ENCODE data around the gene RUNX2.

RUNX2 gene

GRCh38 chr6:45567879-45568278, 239.7 kb downstream of the RUNX2 start:
- no peak overlapping the region for H4K91ac ChIP-seq (ENCODE audit: low read depth, low read length)
- no peak overlapping the region for H4K8ac ChIP-seq (ENCODE audit: low read depth, low read length)
- H4K12ac ChIP-seq (ENCODE audit: low read depth, low read length), result no peak overlapping the region
- no peak overlapping the region for H2BK5ac ChIP-seq (ENCODE audit: low read depth, low read length, poor library complexity)
- H2BK12ac ChIP-seq (ENCODE audit: low read length), result peak overlapping the region; percentile 23
- DNase-seq, result no peak
- no peaks in the 10 kb centered on the region for H3K36me3 ChIP-seq (ENCODE audit: control insufficient read depth in 1 of 2, insufficient read depth in 2 of 2, low read length in 2 of 2)
- WGBS (ENCODE audit: extremely low coverage, insufficient coverage, insufficient read length), result no CpG with 5 or more reads among the region's 2 CpGs
- H2AK5ac ChIP-seq (ENCODE audit: low read length), result no peak overlapping the region
- no peak overlapping the region for H2AFZ ChIP-seq (ENCODE audit: insufficient read depth, low read length, poor library complexity)
- no peak overlapping the region for H3K23ac ChIP-seq (ENCODE audit: low read length)
- H3K79me1 ChIP-seq (ENCODE audit: low read length), result peaks cover 6% of the 10 kb centered on the region
- H3K9me3 ChIP-seq (ENCODE audit: insufficient read depth, low read depth, low read length), result no peaks in the 10 kb centered on the region
- no peak overlapping the region for H3K4me2 ChIP-seq (ENCODE audit: low read length)
- no peak overlapping the region for H3K9ac ChIP-seq (ENCODE audit: low read length)
- no peak overlapping the region for H3K4me3 ChIP-seq (ENCODE audit: low read depth, low read length)
- H3K18ac ChIP-seq (ENCODE audit: low read length), result no peak overlapping the region
- no peak overlapping the region for H3K14ac ChIP-seq (ENCODE audit: low read length)
- H2BK120ac ChIP-seq (ENCODE audit: insufficient read depth, low read length, poor library complexity), result no peak overlapping the region
- no peak overlapping the region for H3K27ac ChIP-seq (ENCODE audit: low read depth, low read length)
- no peak overlapping the region for H3K4ac ChIP-seq (ENCODE audit: low read depth, low read length)
- H3K79me2 ChIP-seq (ENCODE audit: control insufficient read depth, insufficient read depth, low read length, poor library complexity), result no peaks in the 10 kb centered on the region
- H3K4me1 ChIP-seq (ENCODE audit: control insufficient read depth in 1 of 2, insufficient read depth in 2 of 2, low read length in 2 of 2), result peaks cover 2% of the 10 kb centered on the region in 2 experiments
- no peaks in the 10 kb centered on the region for H3K27me3 ChIP-seq (ENCODE audit: insufficient read depth, low read length)

DNA sequence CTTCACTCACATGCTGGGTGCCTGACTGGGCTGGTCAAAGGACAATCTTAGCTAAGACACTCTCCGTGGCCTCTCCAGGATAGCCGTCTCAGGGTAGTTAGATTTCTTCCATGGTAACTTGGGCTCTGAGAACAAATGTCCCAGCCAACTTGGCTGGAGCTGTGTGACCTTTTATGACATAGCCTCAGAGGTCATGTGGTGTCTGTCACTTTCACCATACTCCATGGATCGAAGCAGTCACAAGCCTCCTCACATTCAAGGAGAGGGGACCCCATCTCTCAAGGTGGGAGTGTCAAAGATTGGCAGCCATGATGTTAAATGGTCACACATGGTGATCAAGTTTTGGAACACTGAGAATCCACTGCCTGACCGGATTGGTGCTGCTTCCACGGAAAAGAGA, 240.5 kb downstream of the RUNX2 start:
- Histone ChIP-seq H3K9me3 (ENCODE audit: insufficient read depth, low read depth, low read length) (peaks cover 2% of the 10 kb centered on the region), H3K4me2 (ENCODE audit: low read length) (no peak overlapping the region), H3K23ac (ENCODE audit: low read length) (no peak overlapping the region), H2BK12ac (ENCODE audit: low read length) (peak overlapping the region; percentile 16), H3K9ac (ENCODE audit: low read length) (no peak overlapping the region), H3K79me2 (ENCODE audit: control insufficient read depth, insufficient read depth, low read length, poor library complexity) (no peaks in the 10 kb centered on the region), H2BK120ac (ENCODE audit: insufficient read depth, low read length, poor library complexity) (no peak overlapping the region), H4K8ac (ENCODE audit: low read depth, low read length) (no peak overlapping the region), H3K4ac (ENCODE audit: low read depth, low read length) (no peak overlapping the region), H4K12ac (ENCODE audit: low read depth, low read length) (no peak overlapping the region), H3K79me1 (ENCODE audit: low read length) (peaks cover 6% of the 10 kb centered on the region), H3K4me3 (ENCODE audit: low read depth, low read length) (no peak overlapping the region), H2AK5ac (ENCODE audit: low read length) (peak overlapping the region; percentile 1), H3K18ac (ENCODE audit: low read length) (no peak overlapping the region), H3K4me1 (ENCODE audit: control insufficient read depth in 1 of 2, insufficient read depth in 2 of 2, low read length in 2 of 2) (peaks cover 2% of the 10 kb centered on the region in 2 experiments), H2AFZ (ENCODE audit: insufficient read depth, low read length, poor library complexity) (no peak overlapping the region), H3K36me3 (ENCODE audit: control insufficient read depth in 1 of 2, insufficient read depth in 2 of 2, low read length in 2 of 2) (no peaks in the 10 kb centered on the region), H4K91ac (ENCODE audit: low read depth, low read length) (peak overlapping the region; percentile 28), H3K27me3 (ENCODE audit: insufficient read depth, low read length) (no peaks in the 10 kb centered on the region), H2BK5ac (ENCODE audit: low read depth, low read length, poor library complexity) (peak overlapping the region; percentile 14), H3K27ac (ENCODE audit: low read depth, low read length) (no peak overlapping the region), H3K14ac (ENCODE audit: low read length) (no peak overlapping the region)
- DNase-seq, result no peak
- no CpG with 5 or more reads among the region's 5 CpGs for WGBS (ENCODE audit: extremely low coverage, insufficient coverage, insufficient read length)

DNA sequence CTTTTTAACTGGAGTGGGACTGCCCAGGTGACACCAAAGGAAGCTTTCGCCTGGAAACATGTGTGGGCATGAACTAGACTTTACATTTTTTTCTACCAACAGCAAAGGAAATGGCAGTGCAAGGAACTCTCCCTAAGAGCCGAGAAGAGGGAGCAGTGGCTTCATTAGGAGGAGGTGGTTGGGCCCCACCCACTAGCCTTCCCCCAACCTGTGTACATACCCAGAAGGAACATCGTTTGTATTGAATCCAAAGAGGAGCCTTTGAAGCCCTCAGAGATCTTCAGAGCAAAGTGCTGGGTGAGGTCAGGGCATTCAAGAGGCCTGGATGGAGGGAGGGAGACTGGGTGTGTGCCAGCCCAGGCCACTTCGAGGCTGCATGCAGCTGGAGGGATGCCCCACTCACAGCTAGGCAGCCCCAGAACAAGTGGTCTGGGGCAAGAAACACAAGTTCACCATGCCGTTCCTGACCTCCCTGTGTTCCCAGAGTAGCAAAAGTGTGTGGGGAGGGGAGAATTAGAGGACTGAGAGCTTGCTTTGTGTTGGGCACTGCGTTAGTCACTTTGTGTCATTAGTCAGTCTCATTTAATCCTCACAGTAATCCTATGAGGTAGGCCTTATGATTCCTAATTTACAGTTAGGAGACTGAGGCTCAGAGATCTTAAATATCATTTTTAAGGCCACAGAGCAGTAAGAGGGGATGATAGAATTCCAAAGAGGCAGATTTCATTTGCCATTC, 241.2 kb downstream of the RUNX2 start:
- H3K14ac ChIP-seq (ENCODE audit: low read length), result peak overlapping the region; percentile 40
- no peaks in the 10 kb centered on the region for H3K27me3 ChIP-seq (ENCODE audit: insufficient read depth, low read length)
- no peaks in the 10 kb centered on the region for H3K36me3 ChIP-seq (ENCODE audit: control insufficient read depth in 1 of 2, insufficient read depth in 2 of 2, low read length in 2 of 2)
- H3K4me3 ChIP-seq (ENCODE audit: low read depth, low read length), result no peak overlapping the region
- no peak overlapping the region for H3K27ac ChIP-seq (ENCODE audit: low read depth, low read length)
- peaks cover 2% of the 10 kb centered on the region in 2 experiments for H3K4me1 ChIP-seq (ENCODE audit: control insufficient read depth in 1 of 2, insufficient read depth in 2 of 2, low read length in 2 of 2)
- no peak overlapping the region for H3K23ac ChIP-seq (ENCODE audit: low read length)
- WGBS (ENCODE audit: extremely low coverage, insufficient coverage, insufficient read length), result no CpG with 5 or more reads among the region's 6 CpGs
- H4K91ac ChIP-seq (ENCODE audit: low read depth, low read length), result peak overlapping the region; percentile 55
- H2AFZ ChIP-seq (ENCODE audit: insufficient read depth, low read length, poor library complexity), result peak overlapping the region; percentile 45
- H3K9ac ChIP-seq (ENCODE audit: low read length), result no peak overlapping the region
- H2BK12ac ChIP-seq (ENCODE audit: low read length), result peak overlapping the region; percentile 84
- DNase-seq, result no peak
- peaks cover 6% of the 10 kb centered on the region for H3K79me1 ChIP-seq (ENCODE audit: low read length)
- H3K18ac ChIP-seq (ENCODE audit: low read length), result no peak overlapping the region
- peaks cover 2% of the 10 kb centered on the region for H3K9me3 ChIP-seq (ENCODE audit: insufficient read depth, low read depth, low read length)
- H3K79me2 ChIP-seq (ENCODE audit: control insufficient read depth, insufficient read depth, low read length, poor library complexity), result no peaks in the 10 kb centered on the region
- no peak overlapping the region for H3K4me2 ChIP-seq (ENCODE audit: low read length)
- peak overlapping the region; percentile 8 for H2BK120ac ChIP-seq (ENCODE audit: insufficient read depth, low read length, poor library complexity)
- peak overlapping the region; percentile 79 for H2AK5ac ChIP-seq (ENCODE audit: low read length)
- no peak overlapping the region for H2BK5ac ChIP-seq (ENCODE audit: low read depth, low read length, poor library complexity)
- H3K4ac ChIP-seq (ENCODE audit: low read depth, low read length), result no peak overlapping the region
- no peak overlapping the region for H4K12ac ChIP-seq (ENCODE audit: low read depth, low read length)
- no peak overlapping the region for H4K8ac ChIP-seq (ENCODE audit: low read depth, low read length)

- no peak overlapping the region for H2BK120ac ChIP-seq (ENCODE audit: insufficient read depth, low read length, poor library complexity)
- no peak overlapping the region for H3K4me2 ChIP-seq (ENCODE audit: low read length)
- no peaks in the 10 kb centered on the region for H3K36me3 ChIP-seq (ENCODE audit: control insufficient read depth in 1 of 2, insufficient read depth in 2 of 2, low read length in 2 of 2)
- H3K23ac ChIP-seq (ENCODE audit: low read length), result no peak overlapping the region
- WGBS (ENCODE audit: extremely low coverage, insufficient coverage, insufficient read length), result no CpG with 5 or more reads among the region's 3 CpGs
- no peak overlapping the region for H3K9ac ChIP-seq (ENCODE audit: low read length)
- H2BK12ac ChIP-seq (ENCODE audit: low read length), result no peak overlapping the region
- H3K4me3 ChIP-seq (ENCODE audit: low read depth, low read length), result no peak overlapping the region
- H3K4me1 ChIP-seq (ENCODE audit: control insufficient read depth in 1 of 2, insufficient read depth in 2 of 2, low read length in 2 of 2), result peaks cover 2% of the 10 kb centered on the region in 2 experiments
- H4K12ac ChIP-seq (ENCODE audit: low read depth, low read length), result no peak overlapping the region
- no peak overlapping the region for H4K91ac ChIP-seq (ENCODE audit: low read depth, low read length)
- peaks cover 2% of the 10 kb centered on the region for H3K9me3 ChIP-seq (ENCODE audit: insufficient read depth, low read depth, low read length)
- H3K27me3 ChIP-seq (ENCODE audit: insufficient read depth, low read length), result no peaks in the 10 kb centered on the region
- DNase-seq, result no peak
- H3K79me2 ChIP-seq (ENCODE audit: control insufficient read depth, insufficient read depth, low read length, poor library complexity), result no peaks in the 10 kb centered on the region
- H4K8ac ChIP-seq (ENCODE audit: low read depth, low read length), result no peak overlapping the region
- no peak overlapping the region for H2AK5ac ChIP-seq (ENCODE audit: low read length)
- no peak overlapping the region for H2BK5ac ChIP-seq (ENCODE audit: low read depth, low read length, poor library complexity)
- peaks cover 5% of the 10 kb centered on the region for H3K79me1 ChIP-seq (ENCODE audit: low read length)
- no peak overlapping the region for H3K18ac ChIP-seq (ENCODE audit: low read length)
- H2AFZ ChIP-seq (ENCODE audit: insufficient read depth, low read length, poor library complexity), result no peak overlapping the region
- H3K4ac ChIP-seq (ENCODE audit: low read depth, low read length), result no peak overlapping the region
- H3K14ac ChIP-seq (ENCODE audit: low read length), result no peak overlapping the region
- H3K27ac ChIP-seq (ENCODE audit: low read depth, low read length), result no peak overlapping the region
Observed at GRCh38 chr6:45571159-45571558, 243.0 kb downstream of the RUNX2 start.

All from trophoblast cell (in vitro differentiated cells and primary cell).